ENCODE measurements around the gene KCNA5.

Gene KCNA5

GRCh38 chr12:5078423-5078822 is 34.7 kb downstream of the KCNA5 start:
- no peak overlapping the region for H3K4me3 ChIP-seq (ENCODE audit: low read depth, low read length)
- TF ChIP-seq CTCF (conservative IDR thresholded peaks at IDR 0.05; ENCODE audit: low read depth, low read length), result no peak
- no peak for DNase-seq (ENCODE audit: low read depth)

- no peak for TF ChIP-seq CTCF (conservative IDR thresholded peaks at IDR 0.05; ENCODE audit: low read depth, low read length)
- DNase-seq (ENCODE audit: low read depth), result no peak
- no peak overlapping the region for H3K4me3 ChIP-seq (ENCODE audit: low read depth, low read length)
Observed at GRCh38 chr12:5081016-5081415, 37.3 kb downstream of the KCNA5 start.

- no peak overlapping the region for H3K4me3 ChIP-seq (ENCODE audit: low read depth, low read length)
- TF ChIP-seq CTCF (conservative IDR thresholded peaks at IDR 0.05; ENCODE audit: low read depth, low read length), result peak; percentile 73
- DNase-seq (ENCODE audit: low read depth), result peak; percentile 77
Observed at GRCh38 chr12:5083955-5084849, 40.5 kb downstream of the KCNA5 start.

DNA sequence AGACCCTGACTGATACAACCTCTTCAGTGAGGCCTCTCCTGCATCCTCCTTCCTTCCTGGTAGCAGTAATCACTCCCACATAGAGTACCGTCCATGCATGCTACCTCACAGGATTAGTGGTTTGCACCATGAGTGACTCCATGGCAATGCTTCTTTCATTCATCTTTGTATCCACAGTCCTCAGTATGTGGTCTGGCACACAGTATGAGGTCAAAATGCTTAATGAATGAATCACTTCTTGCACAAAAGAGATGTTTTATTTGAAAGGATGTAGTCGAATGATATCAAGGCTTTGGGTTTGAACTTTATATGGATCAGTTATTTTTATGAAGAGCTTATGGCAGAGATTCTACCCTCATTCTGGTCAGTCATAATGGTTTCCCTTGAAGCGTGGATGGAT is 42.2 kb downstream of the KCNA5 start:
- no peak overlapping the region for H3K4me3 ChIP-seq (ENCODE audit: low read depth, low read length)
- DNase-seq (ENCODE audit: low read depth), result peak; percentile 82
- TF ChIP-seq CTCF (conservative IDR thresholded peaks at IDR 0.05; ENCODE audit: low read depth, low read length), result no peak

- DNase-seq (ENCODE audit: low read depth), result no peak
- no peak overlapping the region for H3K4me3 ChIP-seq (ENCODE audit: low read depth, low read length)
- no peak for TF ChIP-seq CTCF (conservative IDR thresholded peaks at IDR 0.05; ENCODE audit: low read depth, low read length)
Observed at GRCh38 chr12:5087831-5088554, 44.3 kb downstream of the KCNA5 start.

GRCh38 chr12:5088586-5089264 is 45.0 kb downstream of the KCNA5 start:
- H3K4me3 ChIP-seq (ENCODE audit: low read depth, low read length), result no peak overlapping the region
- DNase-seq (ENCODE audit: low read depth), result peak; percentile 12
- TF ChIP-seq CTCF (conservative IDR thresholded peaks at IDR 0.05; ENCODE audit: low read depth, low read length), result no peak

Data from choroid plexus epithelial cell (primary cell).